Stimulated activated naive CD4-positive, alpha-beta T cell (primary cell): ENCODE results near the gene SLC20A1.

Source experiments
- DNase-seq, 6 experiments: peaks; one replicate each; lab custom pipeline; 2025; lab: John Stamatoyannopoulos, UW

The SLC20A1 gene

GRCh38 chr2:112709703-112710102 lies 64.0 kb downstream of the SLC20A1 start:
- no peak for DNase-seq

GRCh38 chr2:112710956-112711750 lies 65.4 kb downstream of the SLC20A1 start:
- no peak for DNase-seq

- no peak for DNase-seq
Measured at GRCh38 chr2:112712465-112712864, 66.7 kb downstream of the SLC20A1 start.

GRCh38 chr2:112712903-112713584 lies 67.3 kb downstream of the SLC20A1 start:
- no peak for DNase-seq
